Measurements from ENCODE around the gene NCAPH2.
"Not testable (repeated sequence)": the region's sequence is repeated elsewhere in the genome, so short reads cannot be mapped to it uniquely, and the experiment has no call there.

Gene NCAPH2

GRCh38 chr22:50535113-50535512 is 27.1 kb downstream of the NCAPH2 start:
- TF ChIP-seq CTCF (IDR thresholded peaks at IDR 0.05; ENCODE audit: borderline replicate concordance, control extremely low read depth, extremely low read depth, insufficient read depth, missing control alignments): no peak
- in situ Hi-C loops (cut with MboI; ENCODE audit: low sequenced_read_pairs, unreplicated experiment): no loop called here
- no peak for DNase-seq (ENCODE audit: low spot score)

- DNase-seq (ENCODE audit: low spot score): no peak
- in situ Hi-C loops (cut with MboI; ENCODE audit: low sequenced_read_pairs, unreplicated experiment): no loop called here
These were observed 28.2 kb downstream of the NCAPH2 start for GRCh38 chr22:50536226-50536625.

GRCh38 chr22:50537765-50538164 is 29.7 kb downstream of the NCAPH2 start:
- TF ChIP-seq CTCF (IDR thresholded peaks at IDR 0.05; ENCODE audit: borderline replicate concordance, control extremely low read depth, extremely low read depth, insufficient read depth, missing control alignments): no peak
- DNase-seq (ENCODE audit: low spot score): no peak
- in situ Hi-C loops (cut with MboI; ENCODE audit: low sequenced_read_pairs, unreplicated experiment): no loop called here

More at GRCh38 chr22:50536226-50536625, 28.2 kb downstream of the NCAPH2 start:
- TF ChIP-seq CTCF (IDR thresholded peaks at IDR 0.05; ENCODE audit: borderline replicate concordance, control extremely low read depth, extremely low read depth, insufficient read depth, missing control alignments): no peak

GRCh38 chr22:50540381-50540780 is 32.4 kb downstream of the NCAPH2 start:
- TF ChIP-seq CTCF (IDR thresholded peaks at IDR 0.05; ENCODE audit: borderline replicate concordance, control extremely low read depth, extremely low read depth, insufficient read depth, missing control alignments): no peak
- no peak for DNase-seq (ENCODE audit: low spot score)
- in situ Hi-C loops (cut with MboI; ENCODE audit: low sequenced_read_pairs, unreplicated experiment): no loop called here

GRCh38 chr22:50541667-50542026 is 33.6 kb downstream of the NCAPH2 start:
- DNase-seq (ENCODE audit: low spot score): peak; percentile 34
- in situ Hi-C loops (cut with MboI; ENCODE audit: low sequenced_read_pairs, unreplicated experiment): not testable (repeated sequence)

GRCh38 chr22:50542416-50542927 is 34.4 kb downstream of the NCAPH2 start:
- no peak for TF ChIP-seq CTCF (IDR thresholded peaks at IDR 0.05; ENCODE audit: borderline replicate concordance, control extremely low read depth, extremely low read depth, insufficient read depth, missing control alignments)
- peak; percentile 60 for DNase-seq (ENCODE audit: low spot score)
- in situ Hi-C loops (cut with MboI; ENCODE audit: low sequenced_read_pairs, unreplicated experiment): no loop called here

GRCh38 chr22:50544078-50544745 is 36.2 kb downstream of the NCAPH2 start:
- in situ Hi-C loops (cut with MboI; ENCODE audit: low sequenced_read_pairs, unreplicated experiment): no loop called here
- TF ChIP-seq CTCF (IDR thresholded peaks at IDR 0.05; ENCODE audit: borderline replicate concordance, control extremely low read depth, extremely low read depth, insufficient read depth, missing control alignments): peak; percentile 73
- DNase-seq (ENCODE audit: low spot score): peak; percentile 81
